Cortex of kidney (tissue), 1 donor: Measurements from ENCODE around the gene ABCG2.

Source experiments
- DNase-seq: peaks from one replicate; lab custom pipeline; 2025; lab: John Stamatoyannopoulos, UW

The ABCG2 gene

GRCh38 chr4:88158489-88159228, at the start of gene ABCG2:
TSS of gene ABCG2 (minus strand) at chr4:88158639. CDS start at chr4:88139995, 18,644 bp downstream.
- DNase-seq: no peak

- DNase-seq: no peak
Measured at GRCh38 chr4:88208156-88208555, 49.7 kb upstream of the ABCG2 start.

GRCh38 chr4:88207171-88207570, 48.7 kb upstream of the ABCG2 start:
- DNase-seq: no peak

- no peak for DNase-seq
Measured at GRCh38 chr4:88204882-88205281, 46.4 kb upstream of the ABCG2 start.

- DNase-seq: no peak
Measured at GRCh38 chr4:88202443-88202842, 44.0 kb upstream of the ABCG2 start.

GRCh38 chr4:88200186-88200585, 41.7 kb upstream of the ABCG2 start:
- DNase-seq: no peak

- DNase-seq: no peak
Measured at GRCh38 chr4:88196523-88197185, 38.2 kb upstream of the ABCG2 start.

- no peak for DNase-seq
Measured at GRCh38 chr4:88196013-88196365, 37.5 kb upstream of the ABCG2 start.

- DNase-seq: no peak
Measured at GRCh38 chr4:88195328-88196012, 37.0 kb upstream of the ABCG2 start.

GRCh38 chr4:88191404-88191803, 33.0 kb upstream of the ABCG2 start:
- DNase-seq: no peak

- DNase-seq: no peak
Measured at GRCh38 chr4:88189881-88190585, 31.6 kb upstream of the ABCG2 start.

GRCh38 chr4:88189418-88189738, 30.9 kb upstream of the ABCG2 start:
- no peak for DNase-seq

GRCh38 chr4:88188738-88189417, 30.4 kb upstream of the ABCG2 start:
- DNase-seq: no peak

- no peak for DNase-seq
Measured at GRCh38 chr4:88187766-88188165, 29.3 kb upstream of the ABCG2 start.

- no peak for DNase-seq
Measured at GRCh38 chr4:88185906-88186305, 27.5 kb upstream of the ABCG2 start.

- DNase-seq: no peak
Measured at GRCh38 chr4:88179261-88179660, 20.8 kb upstream of the ABCG2 start.

GRCh38 chr4:88178626-88179231, 20.3 kb upstream of the ABCG2 start:
- no peak for DNase-seq

- DNase-seq: no peak
Measured at GRCh38 chr4:88177983-88178625, 19.7 kb upstream of the ABCG2 start.

- DNase-seq: no peak
Measured at GRCh38 chr4:88172987-88173386, 14.5 kb upstream of the ABCG2 start.

- DNase-seq: no peak
Measured at GRCh38 chr4:88171206-88171605, 12.8 kb upstream of the ABCG2 start.

GRCh38 chr4:88169298-88169697, 10.9 kb upstream of the ABCG2 start:
- DNase-seq: no peak
